ENCODE data around the gene CTNND2.
"Not testable (repeated sequence)": the region's sequence is repeated elsewhere in the genome, so short reads cannot be mapped to it uniquely, and the experiment has no call there.

GRCh38 chr5:11004523-11004922 lies 899.7 kb downstream of the CTNND2 start:
- TF ChIP-seq CTCF (IDR thresholded peaks at IDR 0.05; ENCODE audit: low read depth, low read length, poor library complexity, severe bottlenecking); EZH2phosphoT487 (IDR thresholded peaks at IDR 0.05; ENCODE audit: borderline replicate concordance, low read length): not testable (repeated sequence)

Data from DOHH2 (cell line).